NCI-H1436 treated with DMSO at 0.1 percent for 48 hours (cell line): ENCODE results near the gene HPF1.
A peak's percentile ranks its signal among the peaks of the same experiment; 100 is the strongest.
"Not testable (repeated sequence)": the region's sequence is repeated elsewhere in the genome, so short reads cannot be mapped to it uniquely, and the experiment has no call there.

Source experiments
- DNase-seq: peaks from one replicate; lab custom pipeline; 2025; lab: John Stamatoyannopoulos, UW

HPF1 gene

GRCh38 chr4:169757575-169758184 is at the start of gene HPF1:
Gene HPF1 (minus strand): TSS chr4:169757944. CDS start chr4:169757877, 67 bp downstream.
- DNase-seq, result peak; percentile 78

- not testable (repeated sequence) for DNase-seq
Observed at GRCh38 chr4:169806770-169807169, 49.0 kb upstream of the HPF1 start.

- DNase-seq, result no peak
Observed at GRCh38 chr4:169803413-169803812, 45.7 kb upstream of the HPF1 start.

GRCh38 chr4:169802873-169803272 is 45.1 kb upstream of the HPF1 start:
- DNase-seq, result no peak

GRCh38 chr4:169800541-169800940 is 42.8 kb upstream of the HPF1 start:
- DNase-seq, result no peak

GRCh38 chr4:169799260-169799659 is 41.5 kb upstream of the HPF1 start:
- DNase-seq, result no peak

GRCh38 chr4:169795585-169795984 is 37.8 kb upstream of the HPF1 start:
- DNase-seq, result no peak

- no peak for DNase-seq
Observed at GRCh38 chr4:169791527-169792156, 33.9 kb upstream of the HPF1 start.

- DNase-seq, result no peak
Observed at GRCh38 chr4:169791062-169791461, 33.3 kb upstream of the HPF1 start.

GRCh38 chr4:169774466-169775445 is 17.0 kb upstream of the HPF1 start:
- no peak for DNase-seq

GRCh38 chr4:169773889-169774288 is 16.1 kb upstream of the HPF1 start:
- no peak for DNase-seq

- not testable (repeated sequence) for DNase-seq
Observed at GRCh38 chr4:169771556-169772080, 13.9 kb upstream of the HPF1 start.

- no peak for DNase-seq
Observed at GRCh38 chr4:169770416-169770815, 12.7 kb upstream of the HPF1 start.

- DNase-seq, result no peak
Observed at GRCh38 chr4:169768385-169768784, 10.6 kb upstream of the HPF1 start.

GRCh38 chr4:169766741-169767140 is 9.0 kb upstream of the HPF1 start:
- no peak for DNase-seq

GRCh38 chr4:169765835-169766234 is 8.1 kb upstream of the HPF1 start:
- no peak for DNase-seq

GRCh38 chr4:169761846-169762245 is 4.1 kb upstream of the HPF1 start:
- DNase-seq, result no peak

GRCh38 chr4:169758401-169758962 is 738 bp upstream of the HPF1 start:
- no peak for DNase-seq

GRCh38 chr4:169756971-169757574 is 671 bp downstream of the HPF1 start:
- no peak for DNase-seq

- DNase-seq, result no peak
Observed at GRCh38 chr4:169745291-169745690, 12.5 kb downstream of the HPF1 start.

GRCh38 chr4:169744601-169745000 is 13.1 kb downstream of the HPF1 start:
- DNase-seq, result no peak

GRCh38 chr4:169741569-169741968 is 16.2 kb downstream of the HPF1 start:
- DNase-seq, result no peak
